Sigmoid colon (tissue), 7 donors: ENCODE results near the gene COMT. TPM values are rescaled to one million over a fixed set of nuclear protein-coding genes. Genes with fewer than 3 reads are reported as not detected.

Source experiments
- DNase-seq: peaks from one replicate; pipeline ENCODE4 v3.0.0-alpha.2; 2019
- H3K27ac ChIP-seq, 4 donors: fragments of 200-600 bp; sonication (generic); one replicate each; pipeline ENCODE4 v1.5.1; 2016 to 2019; ENCODE audit warnings: mild to moderate bottlenecking in 1 of 4
- H3K27me3 ChIP-seq, 3 donors: fragments of 200-600 bp; sonication (generic); one replicate each; pipeline ENCODE4 v1.5.1; 2019; ENCODE audit warnings: mild to moderate bottlenecking in 1 of 3
- H3K36me3 ChIP-seq, 4 donors: fragments of 200-600 bp; sonication (generic); one replicate each; pipeline ENCODE4 v1.5.1; 2016 to 2019
- H3K4me1 ChIP-seq, 4 donors: fragments of 200-600 bp; sonication (generic); one replicate each; pipeline ENCODE4 v1.5.1; 2017 to 2019
- H3K4me3 ChIP-seq, 4 donors: fragments of 200-600 bp; sonication (generic); one replicate each; pipeline ENCODE4 v1.5.1; 2017 to 2019; ENCODE audit warnings: mild to moderate bottlenecking in 2 of 4, moderate library complexity in 1 of 4
- H3K9me3 ChIP-seq, 4 donors: fragments of 200-600 bp in 3 of 4; sonication (generic) in 3 of 4; one replicate each; pipeline versions ENCODE4 v1.5.1 to v1.6.1; 2013 to 2019
- EP300 ChIP-seq, 4 donors: sonication (generic); formaldehyde crosslinking; IDR thresholded peaks; one replicate each; pipeline ENCODE4 v1.6.1; 2017; ENCODE audit warnings: antibody characterized with exemption in 4 of 4
- POLR2A ChIP-seq, 2 donors: fragments of 450-650 bp; IDR thresholded peaks; one replicate each; pipeline ENCODE4 v1.6.1; 2016; ENCODE audit warnings: antibody characterized with exemption in 2 of 2, mild to moderate bottlenecking in 2 of 2, moderate library complexity in 2 of 2
- POLR2AphosphoS5 ChIP-seq, 4 donors: sonication (generic); formaldehyde crosslinking; IDR thresholded peaks; one replicate each; pipeline ENCODE4 v1.6.1; 2017; ENCODE audit warnings: antibody characterized with exemption in 4 of 4
- WGBS, 2 donors: extraction: QIAGEN DNeasy Blood & Tissue Kit; methylation state at CpG; one replicate each; pipeline ENCODE4 v1.1.7; 2013; 5-methylcytosine and 5-hydroxymethylcytosine counted together
- intact Hi-C: fragments of 100-400 bp; cut with DNase I; formaldehyde crosslinking; loops from one replicate; pipeline ENCODE4 v1.15.1; 2023
- polyA plus RNA-seq, 3 donors: library from polyadenylated mRNA; stranded (reverse); fragments of 200-250 nt; gene quantifications; one replicate each; pipeline ENCODE4 v1.2.3, GENCODE V29; 2013
- total RNA-seq, 4 donors: library from RNA; depleted of rRNA; stranded (reverse); fragments of >200 nt; gene quantifications; one replicate each; pipeline ENCODE4 v1.1.0, GENCODE V29; 2016
- TF ChIP-seq, protein P1 (sequence below), 4 experiments: fragments of 450-650 bp in 3 of 4; fragments of 200-600 bp in 1 of 4; IDR thresholded peaks; one replicate each; pipeline ENCODE4 v1.5.1; 2016 to 2019; ENCODE audit warnings: antibody characterized with exemption in 4 of 4, mild to moderate bottlenecking in 3 of 4, moderate library complexity in 2 of 4
- donor health status: healthy with polysubstance abuse.
- donor health status: Bipolar disorder and iron deficiency.
- donor health status: healthy.

COMT gene
- total RNA-seq (100 to 1,000 TPM; 106 to 162 (median 112) TPM), polyA plus RNA-seq (10 to 100 TPM; 62.5 to 97.6 (median 68.4) TPM)

DNA sequence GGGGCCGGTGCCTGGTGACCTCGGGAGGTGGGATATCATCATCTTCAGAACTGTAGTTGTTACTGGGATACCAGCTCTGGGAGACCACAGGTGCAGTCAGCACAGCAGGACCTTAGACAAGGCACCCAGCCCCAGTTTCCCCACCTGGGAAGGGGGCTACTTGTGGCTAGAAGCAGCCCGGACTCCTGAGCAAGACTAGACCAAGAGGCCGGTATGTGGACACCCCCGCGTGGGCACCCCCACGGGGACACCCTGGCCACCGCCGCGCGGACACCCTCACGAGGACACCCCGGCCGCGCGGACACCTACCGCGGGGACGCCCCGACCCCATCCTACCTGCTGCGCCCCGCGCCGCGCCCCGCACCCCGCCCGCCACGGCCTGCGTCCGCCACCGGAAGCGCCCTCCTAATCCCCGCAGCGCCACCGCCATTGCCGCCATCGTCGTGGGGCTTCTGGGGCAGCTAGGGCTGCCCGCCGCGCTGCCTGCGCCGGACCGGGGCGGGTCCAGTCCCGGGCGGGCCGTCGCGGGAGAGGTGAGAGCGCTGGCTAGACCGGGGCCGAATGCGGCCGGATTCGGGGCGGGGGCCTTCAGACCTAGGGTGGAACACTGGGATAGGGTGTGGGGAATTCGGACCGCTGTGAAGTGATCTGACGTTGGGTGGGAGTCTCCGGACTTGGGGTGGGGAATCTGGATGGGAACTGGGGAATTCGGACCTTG is at the start of gene COMT, which contains the start of gene TXNRD2:
COMT (plus strand) TSS at position 408 of the 718 bp plus-strand sequence. CDS start 20,755 bp downstream, outside the sequence.
TXNRD2 (minus strand) TSS at position 454 of the 718 bp plus-strand sequence; CDS start at position 439, 15 bp downstream.
- Histone ChIP-seq H3K36me3 (no peaks in the 10 kb centered on the region), H3K4me1 (peaks cover 0 to 73% (median 55%) of the 10 kb centered on the region in 4 donors), H3K27me3 (no peaks in the 10 kb centered on the region), H3K9me3 (no peaks in the 10 kb centered on the region), H3K4me3 (peak within 1 kb of the TSS; percentile 50 to 86 (median 74)), H3K27ac (peak within 1 kb of the TSS; percentile 90 to 97 (median 93))
- intact Hi-C loops = loop anchor here (2.0 to 5.0 kb wide), 2 partner anchors 87 to 494 kb away; partner anchors contain the start of genes C22orf39, GNB1L and RTL10
- 1% methylated on average over 63 of the region's 63 CpGs for WGBS, 2 donors
- TF ChIP-seq POLR2A (IDR thresholded peaks at IDR 0.05) = peak; percentile 21 to 64
- TF ChIP-seq, protein P1, sequence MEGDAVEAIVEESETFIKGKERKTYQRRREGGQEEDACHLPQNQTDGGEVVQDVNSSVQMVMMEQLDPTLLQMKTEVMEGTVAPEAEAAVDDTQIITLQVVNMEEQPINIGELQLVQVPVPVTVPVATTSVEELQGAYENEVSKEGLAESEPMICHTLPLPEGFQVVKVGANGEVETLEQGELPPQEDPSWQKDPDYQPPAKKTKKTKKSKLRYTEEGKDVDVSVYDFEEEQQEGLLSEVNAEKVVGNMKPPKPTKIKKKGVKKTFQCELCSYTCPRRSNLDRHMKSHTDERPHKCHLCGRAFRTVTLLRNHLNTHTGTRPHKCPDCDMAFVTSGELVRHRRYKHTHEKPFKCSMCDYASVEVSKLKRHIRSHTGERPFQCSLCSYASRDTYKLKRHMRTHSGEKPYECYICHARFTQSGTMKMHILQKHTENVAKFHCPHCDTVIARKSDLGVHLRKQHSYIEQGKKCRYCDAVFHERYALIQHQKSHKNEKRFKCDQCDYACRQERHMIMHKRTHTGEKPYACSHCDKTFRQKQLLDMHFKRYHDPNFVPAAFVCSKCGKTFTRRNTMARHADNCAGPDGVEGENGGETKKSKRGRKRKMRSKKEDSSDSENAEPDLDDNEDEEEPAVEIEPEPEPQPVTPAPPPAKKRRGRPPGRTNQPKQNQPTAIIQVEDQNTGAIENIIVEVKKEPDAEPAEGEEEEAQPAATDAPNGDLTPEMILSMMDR (IDR thresholded peaks at IDR 0.05) = no peak
- TF ChIP-seq POLR2AphosphoS5 (IDR thresholded peaks at IDR 0.05) = peak; percentile 15 to 88 (median 50)
- no peak for TF ChIP-seq EP300 (IDR thresholded peaks at IDR 0.05)
- DNase-seq = peak; percentile 82

DNA sequence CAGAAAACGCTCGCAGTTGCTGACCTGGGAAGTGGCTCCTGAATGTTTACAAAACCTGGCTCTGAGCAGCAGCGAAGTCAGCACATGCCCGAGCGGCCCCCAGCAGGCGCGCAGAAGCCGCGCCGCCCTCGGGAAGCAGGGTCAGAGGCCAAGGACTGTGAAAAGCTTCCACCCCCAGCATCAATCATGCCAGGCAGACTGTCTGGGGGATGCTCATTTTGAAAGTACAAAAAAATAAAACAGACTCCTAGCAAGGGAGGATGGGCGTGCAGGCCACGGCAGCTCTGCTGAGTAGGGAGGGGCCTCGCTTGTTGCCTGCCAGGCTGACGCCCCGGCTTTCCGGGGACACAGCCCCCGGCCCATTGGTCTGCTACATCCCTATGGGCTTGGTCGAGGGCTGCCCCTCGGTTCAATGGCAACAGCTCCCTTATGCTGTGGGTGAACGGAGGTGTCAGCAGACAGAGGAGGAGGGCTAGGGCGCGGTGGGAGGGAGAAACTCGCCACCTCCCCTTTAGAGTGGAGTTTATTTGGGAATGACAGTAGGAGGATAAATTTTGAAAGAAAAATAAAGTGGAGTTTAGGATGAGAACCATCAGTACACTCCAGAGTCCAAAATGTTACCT is 49.2 kb upstream of the COMT start:
- no peak for DNase-seq
- no peaks in the 10 kb centered on the region for H3K9me3 ChIP-seq
- peak overlapping the region in 2 of 4 donors; percentile 3 to 6 for H3K27ac ChIP-seq
- WGBS, 2 donors = 43 to 78% methylated on average over 24 of the region's 24 CpGs
- peaks cover 0 to 31% (median 4%) of the 10 kb centered on the region in 4 donors for H3K36me3 ChIP-seq
- intact Hi-C loops = no loop called here
- no peak overlapping the region for H3K4me3 ChIP-seq
- H3K27me3 ChIP-seq = no peaks in the 10 kb centered on the region
- peaks cover 0 to 21% (median 4%) of the 10 kb centered on the region in 4 donors for H3K4me1 ChIP-seq
- TF ChIP-seq POLR2AphosphoS5 (IDR thresholded peaks at IDR 0.05) = no peak
- no peak for TF ChIP-seq POLR2A (IDR thresholded peaks at IDR 0.05)

DNA sequence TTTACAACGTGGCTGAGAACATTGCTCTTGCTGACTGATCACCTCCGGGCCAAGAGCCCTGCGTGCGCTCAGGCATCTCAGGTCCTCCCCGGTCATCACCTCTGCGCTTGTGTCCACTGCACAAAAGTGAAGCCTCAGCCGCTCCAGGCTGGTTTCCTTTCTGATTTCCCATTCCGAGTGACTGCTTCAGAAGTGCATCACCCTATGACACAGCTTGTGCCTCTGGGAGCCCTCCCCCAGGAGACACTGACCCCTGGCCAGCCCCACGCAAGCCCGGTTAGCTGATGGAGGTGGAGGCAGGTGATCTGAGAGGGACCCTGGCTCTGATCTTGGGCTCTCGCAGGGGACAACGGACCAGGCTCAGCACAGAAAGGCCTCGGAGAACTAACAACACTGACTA is 48.6 kb upstream of the COMT start:
- DNase-seq = no peak
- Histone ChIP-seq H3K4me1 (peaks cover 0 to 21% (median 4%) of the 10 kb centered on the region in 4 donors), H3K27ac (peak overlapping the region in 1 of 4 donors; percentile 3), H3K27me3 (no peaks in the 10 kb centered on the region), H3K36me3 (peaks cover 0 to 33% (median 8%) of the 10 kb centered on the region in 4 donors), H3K4me3 (no peak overlapping the region), H3K9me3 (no peaks in the 10 kb centered on the region)
- WGBS, 2 donors = 88 to 91% methylated on average over 13 of the region's 13 CpGs
- intact Hi-C loops = no loop called here
- no peak for TF ChIP-seq POLR2AphosphoS5 (IDR thresholded peaks at IDR 0.05)
- TF ChIP-seq EP300 (IDR thresholded peaks at IDR 0.05) = no peak
- TF ChIP-seq, protein P1 (IDR thresholded peaks at IDR 0.05) = no peak
- TF ChIP-seq POLR2A (IDR thresholded peaks at IDR 0.05) = no peak

DNA sequence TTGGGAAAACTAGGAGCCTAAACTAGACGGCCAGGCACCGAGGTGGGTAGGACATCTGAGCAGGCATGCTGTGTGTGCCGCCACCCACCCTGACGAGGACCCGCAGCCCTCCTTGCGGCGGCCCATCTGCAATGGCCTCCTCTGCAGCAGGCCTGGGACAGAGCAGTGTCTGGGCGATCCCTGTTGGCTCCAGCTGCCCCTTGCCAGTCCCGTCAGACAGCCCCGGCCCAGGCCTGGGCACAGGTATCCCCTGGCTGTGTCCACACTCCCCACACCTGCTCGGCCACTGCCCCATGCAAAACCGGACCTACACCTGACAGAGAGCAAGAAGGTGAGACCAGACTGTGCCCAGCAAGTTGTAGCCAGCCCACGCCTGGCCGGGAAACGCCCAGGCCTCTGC is 48.2 kb upstream of the COMT start:
- Histone ChIP-seq H3K27me3 (no peaks in the 10 kb centered on the region), H3K4me1 (peaks cover 0 to 21% (median 4%) of the 10 kb centered on the region in 4 donors), H3K4me3 (no peak overlapping the region), H3K27ac (no peak overlapping the region), H3K36me3 (peaks cover 0 to 37% (median 8%) of the 10 kb centered on the region in 4 donors), H3K9me3 (no peaks in the 10 kb centered on the region)
- DNase-seq = no peak
- intact Hi-C loops = no loop called here
- TF ChIP-seq EP300 (IDR thresholded peaks at IDR 0.05) (no peak), POLR2A (IDR thresholded peaks at IDR 0.05) (no peak), POLR2AphosphoS5 (IDR thresholded peaks at IDR 0.05) (no peak)
- TF ChIP-seq, protein P1 (IDR thresholded peaks at IDR 0.05) = no peak
- 94 to 95% methylated on average over 15 of the region's 15 CpGs for WGBS, 2 donors
